NT2/D1 (cell line): ENCODE results near the gene TMEM223.

Experiments
- DNase-seq: peaks from one replicate; pipeline ENCODE4 v3.0.0-alpha.2; 2011; ENCODE audit warnings: low read depth, low spot score
- H3K27me3 ChIP-seq: 2 replicates; pipeline ENCODE4 v1.6.0; 2011; ENCODE audit warnings: mild to moderate bottlenecking; ENCODE audit not compliant: insufficient read length, insufficient read depth
- H3K36me3 ChIP-seq: 2 replicates; pipeline ENCODE4 v1.6.1; 2011; ENCODE audit warnings: mild to moderate bottlenecking, low read length, mixed read lengths; ENCODE audit not compliant: insufficient read depth, insufficient read length
- H3K4me1 ChIP-seq: 2 replicates; pipeline ENCODE4 v1.5.1; 2011; ENCODE audit not compliant: insufficient read depth, insufficient read length
- H3K4me3 ChIP-seq: 2 replicates; pipeline ENCODE4 v1.5.1; 2011; ENCODE audit warnings: low read depth; ENCODE audit not compliant: insufficient read length
- H3K9ac ChIP-seq: 2 replicates; pipeline ENCODE4 v1.6.0; 2011; ENCODE audit warnings: low read depth; ENCODE audit not compliant: insufficient read length
- H3K9me3 ChIP-seq: 2 replicates; pipeline ENCODE4 v1.5.1; 2011; ENCODE audit warnings: mild to moderate bottlenecking, low read length; ENCODE audit not compliant: insufficient read depth
- SUZ12 ChIP-seq: IDR thresholded peaks from 2 replicates; pipeline ENCODE4 v1.6.1; 2011; ENCODE audit not compliant: insufficient read length, insufficient read depth; ENCODE audit errors: extremely low read depth
- YY1 ChIP-seq: IDR thresholded peaks from 2 replicates; pipeline ENCODE4 v1.6.1; 2011; ENCODE audit not compliant: insufficient read length, insufficient read depth
- ZNF274 ChIP-seq: IDR thresholded peaks from 2 replicates; pipeline ENCODE4 v1.6.1; 2011; ENCODE audit warnings: mild to moderate bottlenecking, low read depth, low read length

The TMEM223 gene

GRCh38 chr11:62805961-62806441 lies 14.2 kb upstream of the TMEM223 start:
- TF ChIP-seq ZNF274, result no peak
- TF ChIP-seq YY1, result no peak
- no peak for TF ChIP-seq SUZ12
- Histone ChIP-seq H3K9ac (peak overlapping the region; percentile 81), H3K4me1 (peaks cover 7% of the 10 kb centered on the region), H3K9me3 (no peaks in the 10 kb centered on the region), H3K4me3 (peak overlapping the region; percentile 98), H3K27me3 (no peaks in the 10 kb centered on the region), H3K36me3 (peaks cover 40% of the 10 kb centered on the region)
- no peak for DNase-seq

DNA sequence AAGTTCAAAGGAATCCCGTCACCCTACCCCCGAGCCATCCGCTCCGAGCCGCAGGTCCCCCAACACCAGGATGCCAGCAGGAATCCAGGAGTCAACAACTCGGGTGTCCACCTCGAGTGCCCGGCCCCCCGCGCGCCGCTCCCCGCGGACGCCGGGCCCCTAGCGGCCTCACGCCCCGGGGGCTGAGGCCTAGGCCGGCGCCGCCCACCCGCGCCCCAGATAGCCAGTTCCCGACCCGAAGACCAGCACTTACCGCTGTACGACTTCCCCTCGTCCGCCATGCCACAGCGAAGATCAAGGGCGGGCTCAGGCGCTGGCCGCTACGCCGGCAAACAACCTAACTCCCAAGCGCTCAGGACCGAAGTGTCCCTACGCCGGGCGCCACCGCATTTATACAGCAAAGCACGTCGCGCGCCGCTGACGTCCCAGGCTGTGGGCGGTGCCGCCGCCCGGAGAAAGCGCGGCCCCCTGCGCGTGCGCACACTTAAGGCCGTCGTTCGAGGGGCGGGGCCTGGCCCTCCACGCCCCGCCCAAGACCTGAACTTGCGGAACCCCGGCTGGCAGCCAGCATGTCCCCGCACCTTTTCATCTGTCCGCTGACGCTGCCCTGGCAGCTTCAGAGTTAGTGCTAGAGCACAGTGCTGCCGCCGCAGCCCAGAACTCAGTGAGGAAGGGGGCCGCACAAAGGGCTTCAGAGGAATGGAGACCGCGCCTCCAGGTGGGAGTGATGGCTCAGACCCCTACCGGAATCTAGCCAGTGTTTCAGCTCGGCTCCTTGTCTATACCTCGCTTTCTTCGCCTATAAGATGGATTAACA lies 13.5 kb upstream of the TMEM223 start, which contains the start of gene NXF1:
Gene NXF1 (minus strand): TSS at position 365 of the 817 bp plus-strand sequence. CDS start 84 bp downstream, at position 281.
- DNase-seq, result peak; percentile 95
- H3K27me3 ChIP-seq, result no peaks in the 10 kb centered on the region
- peak within 1 kb of the TSS; percentile 98 for H3K4me3 ChIP-seq
- peaks cover 48% of the 10 kb centered on the region for H3K36me3 ChIP-seq
- H3K9ac ChIP-seq, result peak within 1 kb of the TSS; percentile 96
- peaks cover 7% of the 10 kb centered on the region for H3K4me1 ChIP-seq
- H3K9me3 ChIP-seq, result no peaks in the 10 kb centered on the region
- TF ChIP-seq SUZ12 (no peak), YY1 (peak; percentile 46)

DNA sequence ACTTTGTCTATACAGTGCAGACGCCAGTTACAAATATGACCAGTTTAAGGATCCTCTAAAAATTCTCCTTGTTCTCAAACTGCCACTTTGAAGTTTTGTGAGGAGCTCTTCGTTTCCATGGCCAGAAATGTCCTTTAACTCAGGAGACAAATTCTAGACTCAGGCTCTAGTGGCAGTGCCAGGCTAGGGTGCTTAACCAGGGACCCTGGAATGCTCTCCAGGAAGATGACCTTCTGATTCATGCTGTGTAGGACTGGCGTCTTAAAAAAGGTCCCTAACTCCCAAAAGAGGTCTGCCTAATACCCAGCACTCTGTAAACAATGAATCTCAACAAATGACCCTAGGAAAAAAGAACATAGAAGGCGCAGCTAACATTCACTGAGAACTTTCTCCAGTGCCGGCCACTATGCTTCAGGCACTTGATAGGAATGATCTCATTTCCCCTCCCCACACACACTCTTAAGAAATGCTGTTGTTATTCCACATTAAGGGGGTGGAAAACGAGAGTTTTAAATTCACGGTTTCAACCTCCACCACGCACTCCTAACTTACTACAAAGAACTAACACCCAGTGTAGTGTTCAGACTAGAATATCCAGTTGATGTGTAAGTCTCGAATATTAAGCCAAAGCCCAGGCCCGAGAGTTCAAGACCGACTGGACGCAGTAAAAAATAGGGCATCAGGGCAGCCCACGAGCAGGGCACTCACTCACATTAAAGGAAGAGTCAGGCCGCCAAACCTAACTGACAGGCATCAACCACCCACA lies 12.7 kb upstream of the TMEM223 start:
- Histone ChIP-seq H3K9me3 (no peaks in the 10 kb centered on the region), H3K4me3 (peak overlapping the region; percentile 98), H3K4me1 (peaks cover 7% of the 10 kb centered on the region), H3K9ac (peak overlapping the region; percentile 96), H3K27me3 (no peaks in the 10 kb centered on the region), H3K36me3 (peaks cover 55% of the 10 kb centered on the region)
- TF ChIP-seq SUZ12, result no peak
- TF ChIP-seq YY1, result no peak
- TF ChIP-seq ZNF274, result no peak
- no peak for DNase-seq

DNA sequence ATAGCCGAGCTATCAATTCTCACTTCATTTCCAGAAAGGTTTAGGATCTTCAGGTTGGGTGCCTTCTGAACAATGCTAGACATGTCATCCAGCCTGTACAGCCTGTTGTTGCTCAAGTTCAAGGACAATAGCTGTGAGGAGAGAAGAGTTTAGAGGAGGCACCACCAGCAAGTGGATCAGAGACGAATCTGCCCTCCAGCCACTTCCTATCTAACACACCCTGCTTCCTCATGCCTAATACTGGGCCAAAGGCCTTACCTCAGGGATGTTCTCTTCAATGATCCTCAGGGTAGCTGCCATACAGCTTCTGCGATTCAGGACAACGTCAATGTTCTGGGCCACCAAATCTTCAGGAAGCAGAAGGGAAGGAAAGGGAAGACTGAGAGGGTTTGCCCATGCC lies 9.3 kb upstream of the TMEM223 start:
- TF ChIP-seq YY1 (no peak), ZNF274 (no peak), SUZ12 (no peak)
- H3K36me3 ChIP-seq, result peaks cover 79% of the 10 kb centered on the region
- H3K9me3 ChIP-seq, result no peaks in the 10 kb centered on the region
- H3K27me3 ChIP-seq, result no peaks in the 10 kb centered on the region
- peaks cover 1% of the 10 kb centered on the region for H3K4me1 ChIP-seq
- H3K9ac ChIP-seq, result no peak overlapping the region
- no peak for DNase-seq
- no peak overlapping the region for H3K4me3 ChIP-seq

DNA sequence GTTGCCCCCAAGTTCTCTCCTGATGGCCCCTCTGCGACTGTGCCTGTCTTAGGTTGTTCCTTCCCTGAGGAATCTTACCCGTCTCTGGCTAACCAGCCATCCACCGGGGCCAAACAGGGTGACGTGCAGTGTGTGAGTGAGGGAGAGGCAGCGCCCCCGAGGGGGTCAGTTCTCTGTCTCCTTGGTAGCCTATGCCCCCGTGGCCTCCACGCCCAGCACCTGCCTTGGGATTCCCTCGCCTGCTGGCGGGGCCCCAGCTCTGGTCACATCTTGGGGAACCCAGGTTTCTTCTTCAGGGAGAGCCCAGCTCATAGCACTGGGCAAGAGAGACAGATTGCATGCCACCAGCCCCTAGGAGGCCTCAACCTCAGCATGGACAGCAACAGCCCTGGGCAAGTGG lies 7.7 kb upstream of the TMEM223 start:
- no peak for TF ChIP-seq ZNF274
- no peak for TF ChIP-seq YY1
- TF ChIP-seq SUZ12, result no peak
- Histone ChIP-seq H3K4me3 (no peak overlapping the region), H3K9ac (no peak overlapping the region), H3K27me3 (no peaks in the 10 kb centered on the region), H3K4me1 (no peaks in the 10 kb centered on the region), H3K36me3 (peaks cover 95% of the 10 kb centered on the region), H3K9me3 (no peaks in the 10 kb centered on the region)
- DNase-seq, result no peak

DNA sequence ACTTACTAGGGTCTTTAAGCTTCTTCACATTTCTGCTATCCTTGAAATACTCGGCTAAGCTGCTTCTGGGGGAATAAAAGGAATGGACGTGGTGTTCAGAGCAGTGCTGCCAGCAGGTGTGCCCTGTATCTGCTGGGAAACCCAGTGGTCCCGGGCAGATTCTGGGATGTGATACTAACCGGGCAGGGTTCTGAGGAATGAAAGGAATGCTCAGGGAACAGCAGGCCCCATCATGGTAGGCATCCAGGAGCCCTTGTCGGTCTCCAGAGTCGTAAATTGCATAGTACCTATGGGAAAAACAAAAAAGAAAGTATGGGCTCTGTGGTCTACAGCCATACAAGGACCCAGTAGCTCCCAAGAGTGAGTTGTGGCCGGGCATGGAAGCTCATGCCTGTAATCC lies 4.5 kb upstream of the TMEM223 start:
- DNase-seq, result no peak
- H3K4me3 ChIP-seq, result no peak overlapping the region
- H3K36me3 ChIP-seq, result peaks cover 93% of the 10 kb centered on the region
- H3K27me3 ChIP-seq, result no peaks in the 10 kb centered on the region
- TF ChIP-seq YY1 (no peak), ZNF274 (no peak), SUZ12 (no peak)
- H3K9me3 ChIP-seq, result no peaks in the 10 kb centered on the region
- no peak overlapping the region for H3K9ac ChIP-seq
- H3K4me1 ChIP-seq, result no peaks in the 10 kb centered on the region

GRCh38 chr11:62794201-62794775 lies 2.5 kb upstream of the TMEM223 start:
- no peak overlapping the region for H3K4me3 ChIP-seq
- no peak overlapping the region for H3K9ac ChIP-seq
- peaks cover 3% of the 10 kb centered on the region for H3K4me1 ChIP-seq
- H3K27me3 ChIP-seq, result no peaks in the 10 kb centered on the region
- H3K36me3 ChIP-seq, result peaks cover 92% of the 10 kb centered on the region
- no peaks in the 10 kb centered on the region for H3K9me3 ChIP-seq
- no peak for DNase-seq
- no peak for TF ChIP-seq YY1
- no peak for TF ChIP-seq SUZ12
- no peak for TF ChIP-seq ZNF274
